ENCODE data around the gene KIN. TPM values are rescaled to one million over a fixed set of nuclear protein-coding genes. Genes with fewer than 3 reads are reported as not detected.
A peak's percentile ranks its signal among the peaks of the same experiment; 100 is the strongest.

Gene KIN
- total RNA-seq, 1 experiment from 2014 or later: 13.0 TPM

DNA sequence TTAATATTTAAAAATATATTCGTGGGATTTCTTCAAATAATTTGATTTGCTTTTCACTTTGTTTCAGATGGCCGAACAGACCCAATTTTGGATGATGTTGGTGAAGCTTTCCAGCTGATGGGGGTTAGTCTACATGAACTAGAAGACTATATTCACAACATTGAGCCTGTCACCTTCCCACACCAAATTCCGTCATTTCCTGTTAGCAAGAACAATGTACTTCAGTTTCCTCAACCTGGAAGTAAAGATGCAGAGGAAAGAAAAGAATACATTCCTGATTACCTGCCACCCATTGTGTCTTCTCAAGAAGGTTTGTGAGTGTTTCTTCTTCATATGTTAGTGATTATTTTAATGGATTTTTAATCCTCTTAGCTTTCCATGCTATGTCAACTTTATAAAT is 36.5 kb upstream of the KIN start:
- Mint-ChIP-seq H3K27ac (ENCODE audit: low read depth, unreplicated experiment) (no peak overlapping the region), H3K27me3 (ENCODE audit: insufficient read depth, unreplicated experiment) (no peaks in the 10 kb centered on the region), H3K9me3 (ENCODE audit: unreplicated experiment) (no peaks in the 10 kb centered on the region), H3K4me3 (ENCODE audit: unreplicated experiment) (no peak overlapping the region), H3K36me3 (ENCODE audit: insufficient read depth, unreplicated experiment) (peaks cover 45% of the 10 kb centered on the region), H3K4me1 (ENCODE audit: insufficient read depth, unreplicated experiment) (peaks cover 19% of the 10 kb centered on the region)
- DNase-seq (ENCODE audit: unreplicated experiment): no peak
- POLR2A ChIA-PET: interaction anchor here (8.4 kb wide), 1 partner anchor 36 kb away, joined by 129 read pairs; the partner anchor contains the start of genes ATP5F1C and KIN
- CTCF ChIA-PET: interaction anchor here (1.2 kb wide), 1 partner anchor 30 kb away, joined by 4 read pairs; no protein-coding TSS in a partner anchor
- TF ChIP-seq, protein P1, sequence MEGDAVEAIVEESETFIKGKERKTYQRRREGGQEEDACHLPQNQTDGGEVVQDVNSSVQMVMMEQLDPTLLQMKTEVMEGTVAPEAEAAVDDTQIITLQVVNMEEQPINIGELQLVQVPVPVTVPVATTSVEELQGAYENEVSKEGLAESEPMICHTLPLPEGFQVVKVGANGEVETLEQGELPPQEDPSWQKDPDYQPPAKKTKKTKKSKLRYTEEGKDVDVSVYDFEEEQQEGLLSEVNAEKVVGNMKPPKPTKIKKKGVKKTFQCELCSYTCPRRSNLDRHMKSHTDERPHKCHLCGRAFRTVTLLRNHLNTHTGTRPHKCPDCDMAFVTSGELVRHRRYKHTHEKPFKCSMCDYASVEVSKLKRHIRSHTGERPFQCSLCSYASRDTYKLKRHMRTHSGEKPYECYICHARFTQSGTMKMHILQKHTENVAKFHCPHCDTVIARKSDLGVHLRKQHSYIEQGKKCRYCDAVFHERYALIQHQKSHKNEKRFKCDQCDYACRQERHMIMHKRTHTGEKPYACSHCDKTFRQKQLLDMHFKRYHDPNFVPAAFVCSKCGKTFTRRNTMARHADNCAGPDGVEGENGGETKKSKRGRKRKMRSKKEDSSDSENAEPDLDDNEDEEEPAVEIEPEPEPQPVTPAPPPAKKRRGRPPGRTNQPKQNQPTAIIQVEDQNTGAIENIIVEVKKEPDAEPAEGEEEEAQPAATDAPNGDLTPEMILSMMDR (IDR thresholded peaks at IDR 0.05; ENCODE audit: unreplicated experiment): no peak
- BruUV-seq (replicated peaks): no TSS peak
- intact Hi-C loops (cut with micrococcal nuclease): no loop called here

- Mint-ChIP-seq H3K36me3 (ENCODE audit: insufficient read depth, unreplicated experiment) (peaks cover 18% of the 10 kb centered on the region), H3K27me3 (ENCODE audit: insufficient read depth, unreplicated experiment) (no peaks in the 10 kb centered on the region), H3K27ac (ENCODE audit: low read depth, unreplicated experiment) (peak overlapping the region; percentile 57), H3K4me3 (ENCODE audit: unreplicated experiment) (peak overlapping the region; percentile 94), H3K4me1 (ENCODE audit: insufficient read depth, unreplicated experiment) (peaks cover 24% of the 10 kb centered on the region), H3K9me3 (ENCODE audit: unreplicated experiment) (no peaks in the 10 kb centered on the region)
- POLR2A ChIA-PET: interaction anchor here (0.6 to 8.4 kb wide), 13 partner anchors 9 to 239 kb away, joined by 3 to 129 read pairs (median 8); partner anchors contain the start of genes ATP5F1C and KIN
- TF ChIP-seq, protein P1 (IDR thresholded peaks at IDR 0.05; ENCODE audit: unreplicated experiment): peak; percentile 13
- BruUV-seq (replicated peaks): no TSS peak
- intact Hi-C loops (cut with micrococcal nuclease): loop anchor here (1.0 kb wide), 2 partner anchors 63 to 294 kb away; no protein-coding TSS in a partner anchor
- CTCF ChIA-PET: interaction anchor here (0.5 to 3.4 kb wide), 18 partner anchors 9 to 1876 kb away, joined by 3 to 15 read pairs (median 4); no protein-coding TSS in a partner anchor
- DNase-seq (ENCODE audit: unreplicated experiment): peak; percentile 60
Observed at GRCh38 chr10:7819121-7819460, 31.3 kb upstream of the KIN start.

- Mint-ChIP-seq H3K4me3 (ENCODE audit: unreplicated experiment) (peak within 1 kb of the TSS; percentile 94), H3K27ac (ENCODE audit: low read depth, unreplicated experiment) (peak within 1 kb of the TSS; percentile 57), H3K36me3 (ENCODE audit: insufficient read depth, unreplicated experiment) (peaks cover 13% of the 10 kb centered on the region), H3K9me3 (ENCODE audit: unreplicated experiment) (no peaks in the 10 kb centered on the region), H3K4me1 (ENCODE audit: insufficient read depth, unreplicated experiment) (peaks cover 24% of the 10 kb centered on the region), H3K27me3 (ENCODE audit: insufficient read depth, unreplicated experiment) (no peaks in the 10 kb centered on the region)
- peak; percentile 92 for DNase-seq (ENCODE audit: unreplicated experiment)
- POLR2A ChIA-PET: interaction anchor here (0.6 to 8.4 kb wide), 26 partner anchors 9 to 1484 kb away, joined by 3 to 129 read pairs (median 4); partner anchors contain the start of genes ATP5F1C and KIN
- TF ChIP-seq, protein P1 (IDR thresholded peaks at IDR 0.05; ENCODE audit: unreplicated experiment): no peak
- BruUV-seq (replicated peaks): no TSS peak
- intact Hi-C loops (cut with micrococcal nuclease): loop anchor here (1.0 kb wide), 3 partner anchors 30 to 293 kb away; partner anchors contain the start of gene ATP5F1C
- CTCF ChIA-PET: interaction anchor here (0.5 to 3.4 kb wide), 20 partner anchors 9 to 1390 kb away, joined by 3 to 15 read pairs (median 4); no protein-coding TSS in a partner anchor
Observed at GRCh38 chr10:7818295-7819120, 30.7 kb upstream of the KIN start, which contains the start of gene TAF3. TSS of gene TAF3 (plus strand) at chr10:7818505. CDS start at chr10:7818710, 205 bp downstream.

DNA sequence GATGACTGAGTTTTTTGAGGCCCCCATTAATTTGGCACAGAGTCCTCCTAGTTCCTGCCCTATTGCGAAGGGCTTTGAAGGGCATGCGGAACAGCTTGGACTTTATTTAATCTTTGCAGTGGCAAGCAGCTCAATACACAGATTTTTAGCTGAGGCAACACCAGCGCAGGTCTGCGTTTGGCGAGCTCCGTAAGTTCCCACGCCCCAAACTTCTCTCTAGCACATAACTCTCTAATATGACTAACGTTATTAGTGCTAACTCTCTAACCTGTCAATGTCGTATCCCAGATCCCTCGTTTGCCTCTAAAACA is 30.1 kb upstream of the KIN start:
- intact Hi-C loops (cut with micrococcal nuclease): loop anchor here (1.0 kb wide), 1 partner anchor 30 kb away; the partner anchor contains the start of gene ATP5F1C
- POLR2A ChIA-PET: interaction anchor here (0.7 to 8.4 kb wide), 24 partner anchors 9 to 1485 kb away, joined by 3 to 129 read pairs (median 4); partner anchors contain the start of genes ATP5F1C and KIN
- TF ChIP-seq, protein P1 (IDR thresholded peaks at IDR 0.05; ENCODE audit: unreplicated experiment): no peak
- no peaks in the 10 kb centered on the region for H3K9me3 Mint-ChIP-seq (ENCODE audit: unreplicated experiment)
- CTCF ChIA-PET: interaction anchor here (0.6 to 3.4 kb wide), 9 partner anchors 9 to 1657 kb away, joined by 3 to 15 read pairs (median 4); no protein-coding TSS in a partner anchor
- DNase-seq (ENCODE audit: unreplicated experiment): no peak
- H3K27me3 Mint-ChIP-seq (ENCODE audit: insufficient read depth, unreplicated experiment): no peaks in the 10 kb centered on the region
- peak overlapping the region; percentile 94 for H3K4me3 Mint-ChIP-seq (ENCODE audit: unreplicated experiment)
- peaks cover 24% of the 10 kb centered on the region for H3K4me1 Mint-ChIP-seq (ENCODE audit: insufficient read depth, unreplicated experiment)
- BruUV-seq (replicated peaks): no TSS peak
- H3K27ac Mint-ChIP-seq (ENCODE audit: low read depth, unreplicated experiment): peak overlapping the region; percentile 57
- H3K36me3 Mint-ChIP-seq (ENCODE audit: insufficient read depth, unreplicated experiment): peaks cover 13% of the 10 kb centered on the region

Measured in MCF 10A (cell line).